Measurements from ENCODE around the gene RNF144A.

DNA sequence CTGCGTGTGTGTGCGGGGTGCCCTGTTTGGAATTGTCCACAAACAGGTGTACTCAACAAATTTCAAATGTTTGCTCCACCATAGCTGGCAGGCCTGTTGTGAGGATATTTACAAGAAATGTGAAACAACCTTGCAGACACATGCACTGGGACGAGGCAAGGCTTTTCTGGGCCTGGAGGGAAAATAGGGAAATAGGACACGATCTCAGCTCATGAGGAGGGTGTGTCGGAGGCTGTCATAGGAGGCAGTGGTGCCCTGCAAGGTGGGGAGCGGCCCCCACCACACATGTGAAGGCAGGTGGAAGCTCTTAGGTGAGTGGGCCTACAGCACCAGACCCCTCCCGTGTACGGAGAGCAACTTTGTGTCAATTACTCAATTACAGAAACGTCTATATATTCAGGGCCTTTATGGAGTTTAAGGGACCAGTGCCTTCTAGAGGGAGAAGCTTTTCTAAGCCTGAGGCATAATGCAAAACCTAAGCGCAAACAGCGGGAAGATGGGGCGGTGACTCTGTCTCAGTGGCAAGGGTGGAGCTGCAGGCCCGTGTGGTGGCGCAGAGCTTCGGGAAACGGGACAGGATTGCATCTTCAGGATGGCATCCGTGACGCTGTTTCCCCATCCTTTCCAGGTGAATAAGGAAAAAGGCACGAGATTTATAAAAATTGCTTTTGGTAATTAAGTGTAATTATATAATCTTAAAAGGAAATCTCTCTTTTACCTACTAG is 48.0 kb downstream of the RNF144A start:
- TF ChIP-seq, protein P1, sequence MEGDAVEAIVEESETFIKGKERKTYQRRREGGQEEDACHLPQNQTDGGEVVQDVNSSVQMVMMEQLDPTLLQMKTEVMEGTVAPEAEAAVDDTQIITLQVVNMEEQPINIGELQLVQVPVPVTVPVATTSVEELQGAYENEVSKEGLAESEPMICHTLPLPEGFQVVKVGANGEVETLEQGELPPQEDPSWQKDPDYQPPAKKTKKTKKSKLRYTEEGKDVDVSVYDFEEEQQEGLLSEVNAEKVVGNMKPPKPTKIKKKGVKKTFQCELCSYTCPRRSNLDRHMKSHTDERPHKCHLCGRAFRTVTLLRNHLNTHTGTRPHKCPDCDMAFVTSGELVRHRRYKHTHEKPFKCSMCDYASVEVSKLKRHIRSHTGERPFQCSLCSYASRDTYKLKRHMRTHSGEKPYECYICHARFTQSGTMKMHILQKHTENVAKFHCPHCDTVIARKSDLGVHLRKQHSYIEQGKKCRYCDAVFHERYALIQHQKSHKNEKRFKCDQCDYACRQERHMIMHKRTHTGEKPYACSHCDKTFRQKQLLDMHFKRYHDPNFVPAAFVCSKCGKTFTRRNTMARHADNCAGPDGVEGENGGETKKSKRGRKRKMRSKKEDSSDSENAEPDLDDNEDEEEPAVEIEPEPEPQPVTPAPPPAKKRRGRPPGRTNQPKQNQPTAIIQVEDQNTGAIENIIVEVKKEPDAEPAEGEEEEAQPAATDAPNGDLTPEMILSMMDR (IDR thresholded peaks at IDR 0.05), result no peak
- TF ChIP-seq EP300 (IDR thresholded peaks at IDR 0.05; ENCODE audit: borderline replicate concordance in 1 of 2, low read depth in 1 of 2, low read length in 1 of 2) (no peak), NFIC (IDR thresholded peaks at IDR 0.05; ENCODE audit: borderline replicate concordance) (no peak), TAF1 (IDR thresholded peaks at IDR 0.05; ENCODE audit: borderline replicate concordance, low read depth, low read length) (no peak), TEAD4 (IDR thresholded peaks at IDR 0.05; ENCODE audit: borderline replicate concordance, insufficient read depth) (no peak), FOSL2 (IDR thresholded peaks at IDR 0.05; ENCODE audit: borderline replicate concordance, low read depth) (no peak), POLR2AphosphoS5 (IDR thresholded peaks at IDR 0.05; ENCODE audit: low read depth, low read length) (no peak), GABPA (IDR thresholded peaks at IDR 0.05; ENCODE audit: low read depth) (no peak), MXI1 (IDR thresholded peaks at IDR 0.05; ENCODE audit: low read depth, low read length) (no peak)
- TF ChIP-seq, protein P2, sequence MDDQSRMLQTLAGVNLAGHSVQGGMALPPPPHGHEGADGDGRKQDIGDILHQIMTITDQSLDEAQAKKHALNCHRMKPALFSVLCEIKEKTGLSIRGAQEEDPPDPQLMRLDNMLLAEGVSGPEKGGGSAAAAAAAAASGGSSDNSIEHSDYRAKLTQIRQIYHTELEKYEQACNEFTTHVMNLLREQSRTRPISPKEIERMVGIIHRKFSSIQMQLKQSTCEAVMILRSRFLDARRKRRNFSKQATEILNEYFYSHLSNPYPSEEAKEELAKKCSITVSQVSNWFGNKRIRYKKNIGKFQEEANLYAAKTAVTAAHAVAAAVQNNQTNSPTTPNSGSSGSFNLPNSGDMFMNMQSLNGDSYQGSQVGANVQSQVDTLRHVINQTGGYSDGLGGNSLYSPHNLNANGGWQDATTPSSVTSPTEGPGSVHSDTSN (IDR thresholded peaks at IDR 0.05), result no peak
- TF ChIP-seq, protein P3, sequence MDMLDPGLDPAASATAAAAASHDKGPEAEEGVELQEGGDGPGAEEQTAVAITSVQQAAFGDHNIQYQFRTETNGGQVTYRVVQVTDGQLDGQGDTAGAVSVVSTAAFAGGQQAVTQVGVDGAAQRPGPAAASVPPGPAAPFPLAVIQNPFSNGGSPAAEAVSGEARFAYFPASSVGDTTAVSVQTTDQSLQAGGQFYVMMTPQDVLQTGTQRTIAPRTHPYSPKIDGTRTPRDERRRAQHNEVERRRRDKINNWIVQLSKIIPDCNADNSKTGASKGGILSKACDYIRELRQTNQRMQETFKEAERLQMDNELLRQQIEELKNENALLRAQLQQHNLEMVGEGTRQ (IDR thresholded peaks at IDR 0.05; ENCODE audit: borderline replicate concordance, low read depth, low read length), result no peak
